ENCODE measurements around the gene ANKRD55.

Gene ANKRD55

DNA sequence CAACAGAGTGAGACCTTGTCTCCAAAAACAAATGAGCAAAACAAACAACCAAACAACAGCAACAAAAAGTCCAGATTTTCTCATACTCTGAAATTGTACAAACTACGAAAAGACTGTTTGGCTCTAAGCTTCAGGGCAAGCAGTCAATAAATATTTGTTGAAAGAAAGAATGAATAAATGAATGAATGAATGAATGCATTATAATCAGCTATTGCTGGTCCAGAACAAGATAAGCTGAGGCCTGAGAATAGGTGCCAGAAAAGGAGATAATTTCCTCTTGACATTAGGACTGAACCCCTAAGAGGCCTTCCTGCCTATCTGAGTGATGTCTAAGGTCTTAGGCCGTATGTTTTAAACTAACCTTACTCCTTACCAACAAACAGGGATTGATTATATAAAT lies 139.2 kb downstream of the ANKRD55 start:
- ChIA-PET POLR2A (no interaction called here), CTCF (no interaction called here)
- TF ChIP-seq LEF1 (IDR thresholded peaks at IDR 0.05; ENCODE audit: borderline replicate concordance) (no peak), HDGF (IDR thresholded peaks at IDR 0.05; ENCODE audit: borderline replicate concordance) (no peak), ELF4 (IDR thresholded peaks at IDR 0.05) (no peak), FOXK2 (IDR thresholded peaks at IDR 0.05) (no peak), NFRKB (IDR thresholded peaks at IDR 0.05) (no peak), CTBP1 (IDR thresholded peaks at IDR 0.05; ENCODE audit: borderline replicate concordance) (no peak), ARNT (IDR thresholded peaks at IDR 0.05) (no peak)
- no peak for DNase-seq (ENCODE audit: extremely low spot score)

- DNase-seq (ENCODE audit: extremely low spot score): no peak
- CTCF ChIA-PET: interaction anchor here (0.6 kb wide), 1 partner anchor 98 kb away, joined by 4 read pairs; no protein-coding TSS in a partner anchor
- POLR2A ChIA-PET: no interaction called here
- no peak for TF ChIP-seq FOXA1 (IDR thresholded peaks at IDR 0.05)
Observed at GRCh38 chr5:56092115-56092514, 141.0 kb downstream of the ANKRD55 start.

- ChIA-PET POLR2A (no interaction called here), CTCF (no interaction called here)
- no peak for TF ChIP-seq L3MBTL2 (conservative IDR thresholded peaks at IDR 0.05)
- TF ChIP-seq, protein P1, sequence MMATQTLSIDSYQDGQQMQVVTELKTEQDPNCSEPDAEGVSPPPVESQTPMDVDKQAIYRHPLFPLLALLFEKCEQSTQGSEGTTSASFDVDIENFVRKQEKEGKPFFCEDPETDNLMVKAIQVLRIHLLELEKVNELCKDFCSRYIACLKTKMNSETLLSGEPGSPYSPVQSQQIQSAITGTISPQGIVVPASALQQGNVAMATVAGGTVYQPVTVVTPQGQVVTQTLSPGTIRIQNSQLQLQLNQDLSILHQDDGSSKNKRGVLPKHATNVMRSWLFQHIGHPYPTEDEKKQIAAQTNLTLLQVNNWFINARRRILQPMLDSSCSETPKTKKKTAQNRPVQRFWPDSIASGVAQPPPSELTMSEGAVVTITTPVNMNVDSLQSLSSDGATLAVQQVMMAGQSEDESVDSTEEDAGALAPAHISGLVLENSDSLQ (IDR thresholded peaks at IDR 0.05): no peak
- TF ChIP-seq BHLHE40 (IDR thresholded peaks at IDR 0.05; ENCODE audit: borderline replicate concordance): no peak
- TF ChIP-seq ZNF384 (IDR thresholded peaks at IDR 0.05): no peak
- TF ChIP-seq SUZ12 (IDR thresholded peaks at IDR 0.05): no peak
- TF ChIP-seq ELF4 (IDR thresholded peaks at IDR 0.05): no peak
- no peak for TF ChIP-seq SP1 (IDR thresholded peaks at IDR 0.05)
- no peak for TF ChIP-seq NFRKB (IDR thresholded peaks at IDR 0.05)
- TF ChIP-seq ARNT (IDR thresholded peaks at IDR 0.05): no peak
- no peak for TF ChIP-seq HDGF (IDR thresholded peaks at IDR 0.05; ENCODE audit: borderline replicate concordance)
- no peak for TF ChIP-seq FOXK2 (IDR thresholded peaks at IDR 0.05)
- TF ChIP-seq CTBP1 (IDR thresholded peaks at IDR 0.05; ENCODE audit: borderline replicate concordance): no peak
- TF ChIP-seq FOXM1 (IDR thresholded peaks at IDR 0.05; ENCODE audit: borderline replicate concordance): no peak
- no peak for TF ChIP-seq FOXA1 (IDR thresholded peaks at IDR 0.05)
- no peak for TF ChIP-seq TARDBP (IDR thresholded peaks at IDR 0.05)
- no peak for DNase-seq (ENCODE audit: extremely low spot score)
Observed at GRCh38 chr5:56091664-56092063, 141.5 kb downstream of the ANKRD55 start.

- ChIA-PET POLR2A (no interaction called here), CTCF (interaction anchor here (0.6 kb wide), 1 partner anchor 42 kb away, joined by 6 read pairs; no protein-coding TSS in a partner anchor)
- TF ChIP-seq BHLHE40 (IDR thresholded peaks at IDR 0.05; ENCODE audit: borderline replicate concordance) (no peak), L3MBTL2 (conservative IDR thresholded peaks at IDR 0.05) (no peak), ARNT (IDR thresholded peaks at IDR 0.05) (no peak), FOXA1 (IDR thresholded peaks at IDR 0.05) (no peak), SP1 (IDR thresholded peaks at IDR 0.05) (no peak), CTBP1 (IDR thresholded peaks at IDR 0.05; ENCODE audit: borderline replicate concordance) (no peak)
- DNase-seq (ENCODE audit: extremely low spot score): no peak
Observed at GRCh38 chr5:56090793-56091460, 142.2 kb downstream of the ANKRD55 start.

- ChIA-PET POLR2A (no interaction called here), CTCF (no interaction called here)
- TF ChIP-seq BHLHE40 (IDR thresholded peaks at IDR 0.05; ENCODE audit: borderline replicate concordance): no peak
- TF ChIP-seq, protein P1 (IDR thresholded peaks at IDR 0.05): no peak
- TF ChIP-seq HDGF (IDR thresholded peaks at IDR 0.05; ENCODE audit: borderline replicate concordance): no peak
- no peak for TF ChIP-seq SP1 (IDR thresholded peaks at IDR 0.05)
- TF ChIP-seq ELF4 (IDR thresholded peaks at IDR 0.05): no peak
- no peak for TF ChIP-seq ZNF384 (IDR thresholded peaks at IDR 0.05)
- no peak for TF ChIP-seq FOXM1 (IDR thresholded peaks at IDR 0.05; ENCODE audit: borderline replicate concordance)
- TF ChIP-seq FOXA1 (IDR thresholded peaks at IDR 0.05): no peak
- no peak for TF ChIP-seq FOXK2 (IDR thresholded peaks at IDR 0.05)
- no peak for TF ChIP-seq LEF1 (IDR thresholded peaks at IDR 0.05; ENCODE audit: borderline replicate concordance)
- TF ChIP-seq CTBP1 (IDR thresholded peaks at IDR 0.05; ENCODE audit: borderline replicate concordance): no peak
- no peak for TF ChIP-seq TARDBP (IDR thresholded peaks at IDR 0.05)
- DNase-seq (ENCODE audit: extremely low spot score): no peak
Observed at GRCh38 chr5:56088967-56089829, 143.9 kb downstream of the ANKRD55 start.

- ChIA-PET POLR2A (no interaction called here), CTCF (no interaction called here)
- TF ChIP-seq HDGF (IDR thresholded peaks at IDR 0.05; ENCODE audit: borderline replicate concordance) (no peak), TARDBP (IDR thresholded peaks at IDR 0.05) (no peak), ARNT (IDR thresholded peaks at IDR 0.05) (no peak), ELF4 (IDR thresholded peaks at IDR 0.05) (no peak), SUZ12 (IDR thresholded peaks at IDR 0.05) (no peak)
- no peak for DNase-seq (ENCODE audit: extremely low spot score)
Observed at GRCh38 chr5:56088431-56088949, 144.6 kb downstream of the ANKRD55 start.

DNA sequence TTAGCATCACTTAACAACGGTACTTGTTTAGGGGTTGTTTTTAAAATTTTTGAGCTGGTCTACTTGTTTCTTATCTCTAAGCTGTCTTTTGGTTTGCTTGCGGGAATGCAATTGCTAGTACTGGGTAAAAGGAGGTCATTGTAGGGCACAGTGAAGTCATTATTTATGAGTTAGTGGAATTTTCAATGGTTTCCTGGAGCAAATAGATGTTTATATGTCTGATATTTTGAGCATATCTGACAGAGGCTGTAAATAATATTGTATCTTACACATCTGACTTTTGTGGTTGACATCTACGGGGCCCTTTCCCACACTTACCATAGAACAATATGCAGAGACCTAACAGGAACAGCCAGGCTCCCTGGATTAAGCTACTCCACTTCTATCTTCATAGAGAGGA lies 147.9 kb downstream of the ANKRD55 start:
- TF ChIP-seq NFRKB (IDR thresholded peaks at IDR 0.05): no peak
- TF ChIP-seq SP1 (IDR thresholded peaks at IDR 0.05): no peak
- no peak for TF ChIP-seq BHLHE40 (IDR thresholded peaks at IDR 0.05; ENCODE audit: borderline replicate concordance)
- no peak for TF ChIP-seq LEF1 (IDR thresholded peaks at IDR 0.05; ENCODE audit: borderline replicate concordance)
- TF ChIP-seq CTBP1 (IDR thresholded peaks at IDR 0.05; ENCODE audit: borderline replicate concordance): no peak
- no peak for TF ChIP-seq FOXK2 (IDR thresholded peaks at IDR 0.05)
- TF ChIP-seq, protein P1 (IDR thresholded peaks at IDR 0.05): no peak
- TF ChIP-seq ELF4 (IDR thresholded peaks at IDR 0.05): no peak
- TF ChIP-seq FOXA1 (IDR thresholded peaks at IDR 0.05): no peak
- no peak for TF ChIP-seq L3MBTL2 (conservative IDR thresholded peaks at IDR 0.05)
- TF ChIP-seq HDGF (IDR thresholded peaks at IDR 0.05; ENCODE audit: borderline replicate concordance): no peak
- TF ChIP-seq ARNT (IDR thresholded peaks at IDR 0.05): no peak
- TF ChIP-seq SUZ12 (IDR thresholded peaks at IDR 0.05): no peak
- TF ChIP-seq TARDBP (IDR thresholded peaks at IDR 0.05): no peak
- no peak for TF ChIP-seq FOXM1 (IDR thresholded peaks at IDR 0.05; ENCODE audit: borderline replicate concordance)
- POLR2A ChIA-PET: no interaction called here
- CTCF ChIA-PET: no interaction called here
- no peak for DNase-seq (ENCODE audit: extremely low spot score)

Data from HEK293T (cell line).